Esophagus squamous epithelium (tissue), 5 donors: Measurements from ENCODE around the gene COQ2. TPM values are rescaled to one million over a fixed set of nuclear protein-coding genes. Genes with fewer than 3 reads are reported as not detected.
"Not testable (repeated sequence)": the region's sequence is repeated elsewhere in the genome, so short reads cannot be mapped to it uniquely, and the experiment has no call there.

Source experiments
- DNase-seq: peaks from one replicate; lab custom pipeline; 2025; lab: John Stamatoyannopoulos, UW
- H3K27ac ChIP-seq, 4 donors: fragments of 200-600 bp; sonication (generic); one replicate each; pipeline ENCODE4 v1.5.1; 2016 to 2019; ENCODE audit warnings: mild to moderate bottlenecking in 1 of 4
- H3K27me3 ChIP-seq, 4 donors: fragments of 200-600 bp; sonication (generic); 1 replicate in 3 of 4; 2 replicates in 1 of 4; pipeline versions ENCODE4 v1.5.1 to v1.6.0; 2017 to 2021; ENCODE audit warnings: antibody characterized with exemption in 1 of 4
- H3K36me3 ChIP-seq, 3 donors: fragments of 200-600 bp; sonication (generic); one replicate each; pipeline ENCODE4 v1.5.1; 2016 to 2019
- H3K4me1 ChIP-seq, 3 donors: fragments of 200-600 bp; sonication (generic); one replicate each; pipeline ENCODE4 v1.5.1; 2017 to 2019
- H3K4me3 ChIP-seq, 4 donors: fragments of 200-600 bp; sonication (generic); 1 replicate in 3 of 4; 2 replicates in 1 of 4; pipeline ENCODE4 v1.5.1; 2016 to 2019; ENCODE audit warnings: mild to moderate bottlenecking in 2 of 4, moderate library complexity in 1 of 4
- H3K9me3 ChIP-seq, 3 donors: fragments of 200-600 bp; sonication (generic); one replicate each; pipeline ENCODE4 v1.5.1; 2016 to 2019
- CTCF ChIP-seq, 6 experiments: fragments of 450-650 bp in 4 of 6; fragments of 200-600 bp in 2 of 6; sonication (generic) in 2 of 6; IDR thresholded peaks; one replicate each; pipeline ENCODE4 v1.5.1; 2016 to 2019; ENCODE audit warnings: antibody characterized with exemption in 6 of 6, mild to moderate bottlenecking in 4 of 6, moderate library complexity in 4 of 6
- POLR2A ChIP-seq, 4 donors: fragments of 450-650 bp; IDR thresholded peaks; one replicate each; pipeline ENCODE4 v1.6.1; 2017; ENCODE audit warnings: antibody characterized with exemption in 4 of 4, mild to moderate bottlenecking in 4 of 4, moderate library complexity in 3 of 4
- WGBS, 2 donors: methylation state at CpG; one replicate each; pipeline ENCODE4 v1.1.5; 2018; 5-methylcytosine and 5-hydroxymethylcytosine counted together
- intact Hi-C: fragments of 100-400 bp; cut with DNase I; formaldehyde crosslinking; loops from one replicate; pipeline ENCODE4 v1.15.0; 2022
- total RNA-seq, 4 donors: library from RNA; depleted of rRNA; stranded (reverse); fragments of >200 nt; gene quantifications; one replicate each; pipeline ENCODE4 v1.1.0, GENCODE V29; 2016
- donor health status: DM: yes; HTN: yes; CAD: no.

Gene COQ2
- total RNA-seq, 4 donors from 2014 or later: 10.7 to 17.3 (median 13.9) TPM

GRCh38 chr4:83237591-83237990 lies 47.0 kb downstream of the COQ2 start:
- Histone ChIP-seq H3K4me3 (no peak overlapping the region), H3K4me1 (peaks cover 0 to 5% (median 0%) of the 10 kb centered on the region in 3 donors), H3K27me3 (no peaks in the 10 kb centered on the region), H3K36me3 (no peaks in the 10 kb centered on the region), H3K9me3 (no peaks in the 10 kb centered on the region), H3K27ac (no peak overlapping the region)
- WGBS, 2 donors: 84 to 87% methylated on average over 2 of the region's 2 CpGs
- DNase-seq: no peak
- intact Hi-C loops: no loop called here
- TF ChIP-seq CTCF (IDR thresholded peaks at IDR 0.05) (no peak), POLR2A (IDR thresholded peaks at IDR 0.05) (no peak)

GRCh38 chr4:83235645-83236133 lies 48.9 kb downstream of the COQ2 start:
- H3K4me1 ChIP-seq, H3K27ac ChIP-seq, intact Hi-C loops: not testable (repeated sequence)

GRCh38 chr4:83234902-83235644 lies 49.5 kb downstream of the COQ2 start:
- intact Hi-C loops: no loop called here
- no peak for DNase-seq
- peaks cover 0 to 5% (median 0%) of the 10 kb centered on the region in 3 donors for H3K4me1 ChIP-seq
- H3K36me3 ChIP-seq: no peaks in the 10 kb centered on the region
- no peak overlapping the region for H3K4me3 ChIP-seq
- TF ChIP-seq POLR2A (IDR thresholded peaks at IDR 0.05): no peak
- H3K27me3 ChIP-seq: no peaks in the 10 kb centered on the region
- no peaks in the 10 kb centered on the region for H3K9me3 ChIP-seq
- H3K27ac ChIP-seq: no peak overlapping the region
- 58 to 72% methylated on average over 3 to 4 of the region's 4 CpGs for WGBS, 2 donors

More at GRCh38 chr4:83235645-83236133, 48.9 kb downstream of the COQ2 start:
- 91 to 93% methylated on average over 3 of the region's 3 CpGs for WGBS, 2 donors
- not testable (repeated sequence) for H3K27me3 ChIP-seq, H3K4me3 ChIP-seq, H3K36me3 ChIP-seq, DNase-seq, H3K9me3 ChIP-seq

GRCh38 chr4:83234387-83234786 lies 50.2 kb downstream of the COQ2 start:
- H3K27ac ChIP-seq, DNase-seq, H3K36me3 ChIP-seq, H3K4me1 ChIP-seq, H3K9me3 ChIP-seq, intact Hi-C loops, H3K27me3 ChIP-seq, H3K4me3 ChIP-seq: not testable (repeated sequence)
- WGBS, 2 donors: 94 to 95% methylated on average over 2 to 3 of the region's 3 CpGs

- no peak overlapping the region for H3K27ac ChIP-seq
- TF ChIP-seq CTCF (IDR thresholded peaks at IDR 0.05) (no peak), POLR2A (IDR thresholded peaks at IDR 0.05) (no peak)
- no peaks in the 10 kb centered on the region for H3K27me3 ChIP-seq
- H3K36me3 ChIP-seq: no peaks in the 10 kb centered on the region
- H3K4me1 ChIP-seq: peaks cover 0 to 5% (median 0%) of the 10 kb centered on the region in 3 donors
- intact Hi-C loops: no loop called here
- DNase-seq: no peak
- no peak overlapping the region for H3K4me3 ChIP-seq
- WGBS, 2 donors: 48 to 53% methylated on average over 1 of the region's 1 CpG
- no peaks in the 10 kb centered on the region for H3K9me3 ChIP-seq
These were observed 52.5 kb downstream of the COQ2 start for GRCh38 chr4:83232082-83232481.

GRCh38 chr4:83231620-83232076 lies 53.0 kb downstream of the COQ2 start:
- DNase-seq: no peak
- Histone ChIP-seq H3K9me3 (no peaks in the 10 kb centered on the region), H3K36me3 (no peaks in the 10 kb centered on the region), H3K4me1 (peaks cover 0 to 5% (median 0%) of the 10 kb centered on the region in 3 donors), H3K27ac (no peak overlapping the region), H3K4me3 (no peak overlapping the region), H3K27me3 (no peaks in the 10 kb centered on the region)
- TF ChIP-seq CTCF (IDR thresholded peaks at IDR 0.05): no peak
- 55 to 67% methylated on average over 1 of the region's 1 CpG for WGBS, 2 donors
- intact Hi-C loops: no loop called here
